IgD-negative memory B cell (primary cell): Measurements from ENCODE around the gene SMC2. TPM values are rescaled to one million over a fixed set of nuclear protein-coding genes. Genes with fewer than 3 reads are reported as not detected.

Experiments
- H3K27ac Mint-ChIP-seq, 3 donors: one replicate each; pipeline ENCODE4 v1.8.0; 2020 to 2022; ENCODE audit warnings: mild to moderate bottlenecking in 3 of 3, mixed read lengths in 3 of 3, moderate library complexity in 1 of 3
- H3K27me3 Mint-ChIP-seq: one replicate; pipeline ENCODE4 v1.8.0; 2021; ENCODE audit warnings: mixed read lengths
- H3K36me3 Mint-ChIP-seq: one replicate; pipeline ENCODE4 v1.8.0; 2020; ENCODE audit warnings: mild to moderate bottlenecking, mixed read lengths
- H3K4me1 Mint-ChIP-seq, 3 donors: one replicate each; pipeline ENCODE4 v1.8.0; 2020 to 2022; ENCODE audit warnings: mixed read lengths in 3 of 3, mild to moderate bottlenecking in 1 of 3
- H3K4me3 Mint-ChIP-seq, 4 donors: one replicate each; pipeline ENCODE4 v1.8.0; 2020 to 2022; ENCODE audit warnings: mild to moderate bottlenecking in 4 of 4, mixed read lengths in 4 of 4, moderate library complexity in 3 of 4
- H3K9me3 Mint-ChIP-seq, 3 donors: one replicate each; pipeline ENCODE4 v1.8.0; 2020 to 2021; ENCODE audit warnings: mixed read lengths in 3 of 3, mild to moderate bottlenecking in 1 of 3
- polyA plus RNA-seq: library from polyadenylated mRNA; unstranded; fragments of 300-500 nt; fragmentation: Illumina TruSeq; gene quantifications from one replicate; pipeline ENCODE4 v1.2.3, GENCODE V29; 2021

Gene SMC2
- polyA plus RNA-seq, 1 donor from 2014 or later: 11.3 TPM

GRCh38 chr9:104090578-104090977, 3.5 kb upstream of the SMC2 start:
- H3K4me3 Mint-ChIP-seq: no peak overlapping the region
- peaks cover 26 to 27% (median 27%) of the 10 kb centered on the region in 3 donors for H3K4me1 Mint-ChIP-seq
- H3K27ac Mint-ChIP-seq: no peak overlapping the region
- H3K36me3 Mint-ChIP-seq: no peaks in the 10 kb centered on the region
- no peaks in the 10 kb centered on the region for H3K9me3 Mint-ChIP-seq
- H3K27me3 Mint-ChIP-seq: peaks cover 2% of the 10 kb centered on the region

DNA sequence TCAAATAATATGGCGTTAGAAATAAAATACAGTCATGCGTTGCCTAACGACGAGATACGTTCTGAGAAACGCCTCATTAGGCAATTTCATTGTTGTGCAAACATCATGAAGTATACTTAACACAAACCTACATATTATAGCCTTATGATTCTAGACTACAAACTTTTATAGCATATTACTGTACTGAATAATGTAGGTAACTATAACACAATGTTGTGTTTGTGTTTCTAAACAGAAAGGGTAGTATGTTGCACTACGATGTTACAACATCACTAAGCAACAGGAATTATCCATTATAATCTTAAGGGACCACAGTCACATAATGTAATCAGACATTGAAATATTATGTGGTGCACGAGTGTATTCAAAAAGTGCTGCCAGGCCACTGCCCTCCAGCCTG, 3.0 kb upstream of the SMC2 start:
- Mint-ChIP-seq H3K4me1 (peaks cover 27 to 30% (median 27%) of the 10 kb centered on the region in 3 donors), H3K27me3 (peaks cover 2% of the 10 kb centered on the region), H3K4me3 (peak overlapping the region in 1 of 4 donors; percentile 99), H3K9me3 (no peaks in the 10 kb centered on the region), H3K27ac (no peak overlapping the region), H3K36me3 (no peaks in the 10 kb centered on the region)

DNA sequence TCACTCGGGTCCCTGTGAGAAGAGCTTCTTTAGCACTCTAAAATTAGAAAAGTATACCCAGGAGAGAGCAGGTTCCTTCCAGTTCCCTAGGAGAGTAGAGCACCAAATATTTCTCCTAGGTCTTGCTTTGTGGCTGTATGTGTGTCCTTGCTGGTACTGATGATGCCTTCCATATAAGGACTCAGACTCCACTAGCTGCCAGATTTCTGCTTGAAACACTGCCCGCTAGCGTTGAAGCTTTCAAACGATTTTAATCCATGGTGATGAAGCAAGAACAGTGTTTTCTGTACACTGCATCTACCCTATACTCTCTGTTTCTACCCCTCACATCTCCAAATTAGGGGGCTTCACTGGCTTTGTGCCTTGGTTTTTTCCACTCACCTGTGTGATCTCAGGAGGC, 2.4 kb upstream of the SMC2 start:
- no peak overlapping the region for H3K27ac Mint-ChIP-seq
- peaks cover 28 to 33% (median 29%) of the 10 kb centered on the region in 3 donors for H3K4me1 Mint-ChIP-seq
- peak overlapping the region in 1 of 4 donors; percentile 99 for H3K4me3 Mint-ChIP-seq

DNA sequence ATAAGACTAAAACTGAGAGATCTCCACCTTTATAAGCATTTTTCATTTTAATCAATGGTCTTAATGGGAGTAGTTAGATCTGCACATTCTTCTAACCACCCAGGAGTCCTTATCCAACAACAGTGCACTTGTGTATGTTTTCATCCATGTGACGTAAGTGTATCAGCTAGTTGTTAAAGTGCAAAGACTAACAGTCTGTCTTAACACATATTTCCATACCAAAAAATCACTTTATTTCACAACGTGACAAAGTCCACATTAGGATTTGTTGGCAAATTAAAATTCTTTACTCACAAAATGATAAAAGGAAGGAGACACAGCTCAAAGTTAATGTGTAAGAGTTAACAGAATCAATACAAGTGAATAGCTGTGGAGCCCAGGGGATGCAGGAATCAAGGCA, 1.9 kb upstream of the SMC2 start:
- Mint-ChIP-seq H3K4me3 (peak overlapping the region in 2 of 4 donors; percentile 19 to 99), H3K27ac (no peak overlapping the region), H3K27me3 (peaks cover 2% of the 10 kb centered on the region), H3K4me1 (peaks cover 29 to 35% (median 32%) of the 10 kb centered on the region in 3 donors), H3K36me3 (no peaks in the 10 kb centered on the region), H3K9me3 (no peaks in the 10 kb centered on the region)

More for the DNA sequence above, 2.4 kb upstream of the SMC2 start:
- Mint-ChIP-seq H3K9me3 (no peaks in the 10 kb centered on the region), H3K27me3 (peaks cover 2% of the 10 kb centered on the region), H3K36me3 (no peaks in the 10 kb centered on the region)

DNA sequence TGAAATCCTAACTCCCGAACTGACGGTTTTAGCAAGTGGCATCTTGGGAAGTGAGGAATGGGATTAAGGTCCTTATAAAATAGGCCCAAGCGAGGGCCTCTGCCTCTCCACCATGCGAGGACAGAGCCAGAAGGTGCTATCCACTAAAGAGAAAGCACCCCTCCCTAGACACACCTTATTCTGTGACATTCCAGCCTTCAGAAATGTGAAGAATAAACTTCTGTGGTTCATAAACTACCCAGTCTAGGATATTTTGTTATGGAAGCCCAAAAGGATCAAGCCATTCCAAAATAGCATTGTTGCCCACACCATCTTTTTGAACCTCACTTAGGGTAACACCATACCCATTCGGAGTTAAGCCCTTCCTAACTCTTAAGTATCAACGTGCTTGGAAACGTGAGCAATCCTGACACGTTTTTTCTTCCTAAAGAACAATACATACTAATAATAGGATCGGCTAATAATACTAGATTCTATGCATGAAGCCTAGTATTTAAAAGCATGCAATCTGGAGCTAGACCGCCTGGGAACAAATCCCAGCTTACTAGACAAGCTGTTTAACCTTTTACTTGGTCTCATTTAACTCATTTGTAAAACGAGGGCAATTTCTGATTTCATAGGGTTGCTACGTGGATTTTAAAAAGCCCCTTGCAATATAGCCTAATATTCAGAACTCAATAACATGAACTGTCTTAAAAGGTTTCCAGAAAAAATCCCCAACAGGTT, 1.1 kb upstream of the SMC2 start:
- peak overlapping the region; percentile 97 to 100 (median 99) for H3K27ac Mint-ChIP-seq
- H3K27me3 Mint-ChIP-seq: no peaks in the 10 kb centered on the region
- peaks cover 29 to 35% (median 32%) of the 10 kb centered on the region in 3 donors for H3K4me1 Mint-ChIP-seq
- H3K4me3 Mint-ChIP-seq: peak overlapping the region; percentile 98 to 100 (median 100)
- H3K9me3 Mint-ChIP-seq: no peaks in the 10 kb centered on the region
- no peaks in the 10 kb centered on the region for H3K36me3 Mint-ChIP-seq

GRCh38 chr9:104094534-104095015, 466 bp downstream of the SMC2 start:
- Mint-ChIP-seq H3K27ac (peak overlapping the region; percentile 59 to 99 (median 97)), H3K27me3 (no peaks in the 10 kb centered on the region), H3K4me3 (peak overlapping the region; percentile 98 to 100 (median 100)), H3K4me1 (peaks cover 29 to 35% (median 32%) of the 10 kb centered on the region in 3 donors), H3K9me3 (no peaks in the 10 kb centered on the region), H3K36me3 (no peaks in the 10 kb centered on the region)

- H3K27ac Mint-ChIP-seq: no peak overlapping the region
- no peaks in the 10 kb centered on the region for H3K27me3 Mint-ChIP-seq
- peaks cover 7 to 15% (median 11%) of the 10 kb centered on the region in 3 donors for H3K4me1 Mint-ChIP-seq
- no peaks in the 10 kb centered on the region for H3K9me3 Mint-ChIP-seq
- no peak overlapping the region for H3K4me3 Mint-ChIP-seq
- H3K36me3 Mint-ChIP-seq: peaks cover 9% of the 10 kb centered on the region
Measured at GRCh38 chr9:104099630-104100029, 5.5 kb downstream of the SMC2 start.

DNA sequence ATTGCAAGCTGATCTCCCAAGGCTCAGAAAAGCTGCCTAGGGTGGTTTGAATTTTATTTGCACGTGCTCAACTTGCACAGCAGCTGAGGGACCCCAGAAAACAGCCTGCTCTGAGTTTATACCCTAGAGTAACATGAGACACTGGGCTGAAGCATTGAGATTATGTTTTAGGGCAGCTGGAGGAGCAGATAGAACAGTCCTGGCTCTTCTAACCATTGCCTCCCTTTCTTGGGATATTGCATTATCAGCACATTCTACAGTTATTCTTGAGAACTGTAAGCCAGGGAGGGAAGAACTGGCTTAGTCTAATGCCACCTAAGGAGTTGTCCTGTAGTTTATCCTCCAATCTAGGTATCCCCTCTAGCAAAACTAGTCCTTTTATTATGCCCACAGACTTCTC, 10.3 kb downstream of the SMC2 start:
- Mint-ChIP-seq H3K4me1 (no peaks in the 10 kb centered on the region), H3K36me3 (peaks cover 12% of the 10 kb centered on the region), H3K9me3 (no peaks in the 10 kb centered on the region), H3K27ac (no peak overlapping the region), H3K4me3 (no peak overlapping the region), H3K27me3 (no peaks in the 10 kb centered on the region)

DNA sequence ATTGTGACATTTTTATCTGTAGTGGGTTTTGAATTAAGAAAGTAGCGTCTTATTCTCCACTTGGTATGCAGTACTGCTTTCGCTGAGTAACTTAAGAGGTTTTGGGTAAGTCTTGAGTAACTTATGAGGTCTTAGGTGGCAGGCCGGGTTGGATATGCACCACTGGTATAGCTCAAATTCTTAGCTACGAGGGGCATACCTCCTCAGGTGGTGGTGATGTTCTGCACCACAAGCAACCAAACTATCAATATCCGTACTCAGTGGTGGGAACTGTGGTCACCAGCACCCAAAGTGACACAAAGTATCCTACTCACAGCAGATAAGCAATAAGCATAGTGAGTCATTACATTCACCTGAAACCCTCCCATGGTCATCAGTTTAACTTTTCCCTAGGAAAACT, 13.7 kb downstream of the SMC2 start:
- Mint-ChIP-seq H3K9me3 (no peaks in the 10 kb centered on the region), H3K4me1 (peaks cover 0 to 2% (median 0%) of the 10 kb centered on the region in 3 donors), H3K4me3 (no peak overlapping the region), H3K27ac (no peak overlapping the region), H3K36me3 (peaks cover 7% of the 10 kb centered on the region), H3K27me3 (no peaks in the 10 kb centered on the region)

- no peaks in the 10 kb centered on the region for H3K9me3 Mint-ChIP-seq
- H3K4me1 Mint-ChIP-seq: peaks cover 0 to 2% (median 0%) of the 10 kb centered on the region in 3 donors
- H3K27me3 Mint-ChIP-seq: no peaks in the 10 kb centered on the region
Measured at GRCh38 chr9:104108315-104108714, 14.2 kb downstream of the SMC2 start.

GRCh38 chr9:104110509-104110908, 16.4 kb downstream of the SMC2 start:
- H3K4me1 Mint-ChIP-seq: peaks cover 0 to 2% (median 0%) of the 10 kb centered on the region in 3 donors
- H3K27ac Mint-ChIP-seq: no peak overlapping the region
- H3K36me3 Mint-ChIP-seq: no peaks in the 10 kb centered on the region
- no peak overlapping the region for H3K4me3 Mint-ChIP-seq
- no peaks in the 10 kb centered on the region for H3K27me3 Mint-ChIP-seq
- H3K9me3 Mint-ChIP-seq: no peaks in the 10 kb centered on the region

More at GRCh38 chr9:104108315-104108714, 14.2 kb downstream of the SMC2 start:
- peaks cover 4% of the 10 kb centered on the region for H3K36me3 Mint-ChIP-seq
- no peak overlapping the region for H3K27ac Mint-ChIP-seq
- H3K4me3 Mint-ChIP-seq: no peak overlapping the region

DNA sequence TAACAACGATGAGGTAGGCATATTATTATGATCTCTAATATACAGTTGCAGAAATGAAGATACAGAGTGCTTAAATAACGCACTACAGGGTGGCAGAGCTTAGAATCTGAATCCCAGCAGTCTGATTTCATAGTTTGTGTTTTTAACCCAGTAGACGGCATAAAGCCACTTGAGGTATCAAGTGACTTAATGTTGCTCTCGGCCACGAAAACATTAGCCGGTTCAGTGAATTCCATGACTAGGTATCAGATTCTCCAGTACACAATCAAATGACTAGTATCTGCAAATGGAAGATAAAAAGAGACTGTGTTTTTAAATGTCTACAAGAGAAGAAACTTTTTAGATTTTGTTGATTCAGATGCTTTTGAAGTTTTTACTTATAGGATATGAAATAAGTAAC, 24.8 kb downstream of the SMC2 start:
- no peak overlapping the region for H3K4me3 Mint-ChIP-seq
- H3K4me1 Mint-ChIP-seq: no peaks in the 10 kb centered on the region
- peaks cover 6% of the 10 kb centered on the region for H3K36me3 Mint-ChIP-seq
- H3K9me3 Mint-ChIP-seq: no peaks in the 10 kb centered on the region
- H3K27ac Mint-ChIP-seq: no peak overlapping the region
- H3K27me3 Mint-ChIP-seq: no peaks in the 10 kb centered on the region

DNA sequence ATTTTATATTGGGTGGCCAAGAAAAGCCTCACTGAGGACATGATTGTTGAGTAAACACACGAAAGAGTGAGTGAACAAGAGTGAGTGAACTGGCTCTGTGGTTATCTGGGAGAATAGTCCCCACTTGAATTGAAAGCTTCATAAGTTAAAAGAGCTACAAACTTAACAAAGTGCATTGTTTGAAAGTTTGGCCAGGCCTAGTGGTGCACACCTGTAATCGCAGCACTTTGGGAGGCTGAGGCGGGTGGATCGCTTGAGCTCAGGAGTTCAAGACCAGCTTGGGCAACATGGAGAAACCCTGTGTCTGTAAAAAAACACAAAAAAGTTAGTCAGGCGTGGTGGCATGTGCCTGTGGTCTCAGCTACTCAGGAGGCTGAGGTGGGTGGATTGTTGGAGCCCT, 26.9 kb downstream of the SMC2 start:
- H3K9me3 Mint-ChIP-seq: no peaks in the 10 kb centered on the region
- no peak overlapping the region for H3K4me3 Mint-ChIP-seq
- H3K27me3 Mint-ChIP-seq: no peaks in the 10 kb centered on the region
- H3K4me1 Mint-ChIP-seq: no peaks in the 10 kb centered on the region
- H3K27ac Mint-ChIP-seq: no peak overlapping the region
- peaks cover 6% of the 10 kb centered on the region for H3K36me3 Mint-ChIP-seq

- no peak overlapping the region for H3K4me3 Mint-ChIP-seq
- H3K27ac Mint-ChIP-seq: no peak overlapping the region
- H3K9me3 Mint-ChIP-seq: peaks cover 0 to 8% (median 3%) of the 10 kb centered on the region in 3 donors
- no peaks in the 10 kb centered on the region for H3K4me1 Mint-ChIP-seq
- no peaks in the 10 kb centered on the region for H3K27me3 Mint-ChIP-seq
- peaks cover 10% of the 10 kb centered on the region for H3K36me3 Mint-ChIP-seq
Measured at GRCh38 chr9:104138243-104138868, 44.2 kb downstream of the SMC2 start.

- no peaks in the 10 kb centered on the region for H3K4me1 Mint-ChIP-seq
- H3K4me3 Mint-ChIP-seq: no peak overlapping the region
- no peaks in the 10 kb centered on the region for H3K27me3 Mint-ChIP-seq
- H3K36me3 Mint-ChIP-seq: peaks cover 4% of the 10 kb centered on the region
- peak overlapping the region in 1 of 3 donors; percentile 54 for H3K27ac Mint-ChIP-seq
- no peaks in the 10 kb centered on the region for H3K9me3 Mint-ChIP-seq
Measured at GRCh38 chr9:104142799-104143549, 48.9 kb downstream of the SMC2 start.
